Germinal center (tissue), 1 donor: ENCODE results near the gene HTR4.
"Not testable (repeated sequence)": the region's sequence is repeated elsewhere in the genome, so short reads cannot be mapped to it uniquely, and the experiment has no call there.

Experiments
- DNase-seq: peaks from one replicate; pipeline ENCODE4 v3.0.0; 2012; ENCODE audit warnings: mixed read lengths, low spot score

Gene HTR4

DNA sequence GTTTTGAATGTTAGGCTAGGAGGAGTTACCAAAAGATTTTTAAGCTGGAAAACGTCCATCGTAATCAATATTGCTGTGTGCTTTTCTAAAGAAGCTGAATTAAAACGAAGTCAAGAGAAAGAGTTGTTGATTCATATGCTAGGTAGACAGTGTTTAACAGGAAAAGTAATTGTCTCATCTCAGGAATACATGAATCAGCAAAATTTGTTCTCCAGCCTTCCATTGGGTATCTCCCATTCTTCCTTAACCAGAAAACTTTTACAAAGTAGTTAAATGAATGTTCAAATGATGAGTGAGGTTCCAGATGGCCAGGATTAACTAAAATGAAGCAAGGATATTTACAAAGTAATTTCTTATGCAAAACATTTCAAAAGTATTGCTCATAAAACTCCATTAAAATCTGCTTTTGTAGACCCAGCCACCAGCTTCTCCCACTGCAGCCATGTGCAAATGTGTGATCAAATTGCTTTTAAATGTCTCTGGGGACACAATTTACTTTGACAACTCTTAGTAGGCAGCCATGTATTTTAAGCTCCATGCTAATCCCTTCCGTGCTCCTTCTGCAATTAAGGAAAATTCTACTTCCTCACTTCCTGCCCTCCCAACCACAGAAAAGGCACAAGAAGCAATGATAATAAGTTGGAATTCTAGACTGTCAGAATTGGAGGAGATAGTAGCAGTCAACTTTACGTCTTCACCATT is 121.2 kb downstream of the HTR4 start:
- DNase-seq = no peak

- not testable (repeated sequence) for DNase-seq
Measured at GRCh38 chr5:148529450-148529849, 124.9 kb downstream of the HTR4 start.

DNA sequence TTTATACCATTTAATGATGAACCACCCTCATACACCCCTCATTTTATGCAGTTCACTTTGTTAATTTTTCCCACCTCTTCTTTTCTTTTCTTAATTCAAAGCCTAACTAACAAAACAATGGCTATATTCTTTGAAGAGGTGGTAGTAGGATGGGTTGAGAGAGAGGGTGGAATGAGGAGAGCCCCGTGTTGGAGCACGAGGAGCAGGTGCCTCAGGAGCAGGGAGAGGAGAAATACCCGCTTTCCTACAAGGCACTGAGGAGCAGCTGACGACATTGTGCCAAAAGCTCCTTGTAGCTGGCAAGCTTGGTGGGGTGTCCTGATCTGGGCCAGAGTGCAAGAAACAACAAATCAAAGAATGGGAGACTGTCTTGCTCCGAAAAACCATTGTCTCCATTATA is 129.6 kb downstream of the HTR4 start:
- no peak for DNase-seq

GRCh38 chr5:148523139-148523538 is 131.2 kb downstream of the HTR4 start:
- no peak for DNase-seq

- no peak for DNase-seq
Measured at GRCh38 chr5:148515460-148515859, 138.9 kb downstream of the HTR4 start.

- DNase-seq = no peak
Measured at GRCh38 chr5:148514344-148514743, 140.0 kb downstream of the HTR4 start.

GRCh38 chr5:148512498-148512897 is 141.8 kb downstream of the HTR4 start:
- DNase-seq = no peak

DNA sequence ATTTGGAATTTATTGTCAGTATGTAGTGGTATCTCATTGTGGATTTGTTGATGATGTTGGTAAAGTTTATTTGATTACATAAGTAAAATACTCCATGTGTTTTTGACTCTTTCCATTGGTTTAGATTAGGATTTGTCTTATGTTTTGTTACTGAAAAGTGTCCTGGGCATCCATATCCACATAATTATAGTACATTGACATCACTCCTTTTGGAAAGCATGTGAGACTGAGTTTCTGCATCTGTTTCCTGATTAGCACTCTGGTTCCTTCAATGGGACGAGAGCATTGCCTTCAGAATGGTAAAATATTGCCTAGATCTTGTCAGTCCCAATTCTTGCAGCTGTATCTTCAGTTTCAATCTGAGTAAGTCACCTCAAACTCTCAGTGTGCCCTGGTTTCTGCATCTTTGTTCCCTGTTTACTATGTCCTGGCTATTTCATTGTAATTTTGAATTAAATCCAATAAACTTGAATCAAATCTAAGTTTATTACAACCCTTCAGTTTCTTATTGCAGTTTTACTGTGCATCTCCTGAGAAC is 142.4 kb downstream of the HTR4 start:
- DNase-seq = no peak

DNA sequence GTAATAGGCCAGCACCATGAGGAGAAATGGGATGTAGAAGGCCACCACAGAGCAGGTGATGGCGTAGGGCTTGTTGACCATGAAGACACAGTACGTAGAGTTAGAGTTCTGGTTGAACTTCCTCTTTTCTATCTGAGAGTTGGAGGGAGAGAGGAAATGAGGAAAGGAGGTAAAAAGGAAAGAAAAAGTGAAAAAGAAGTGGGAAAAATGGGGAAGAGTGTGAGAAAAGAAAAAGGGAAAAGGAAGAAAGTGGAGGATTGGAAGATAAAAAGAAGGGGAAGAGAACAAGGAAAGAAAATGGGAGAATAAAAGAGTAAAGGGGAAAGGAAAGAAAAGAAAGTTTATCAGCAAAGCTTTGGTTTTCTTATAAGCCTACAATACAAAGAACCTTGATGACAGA is 144.4 kb downstream of the HTR4 start:
- DNase-seq = no peak

DNA sequence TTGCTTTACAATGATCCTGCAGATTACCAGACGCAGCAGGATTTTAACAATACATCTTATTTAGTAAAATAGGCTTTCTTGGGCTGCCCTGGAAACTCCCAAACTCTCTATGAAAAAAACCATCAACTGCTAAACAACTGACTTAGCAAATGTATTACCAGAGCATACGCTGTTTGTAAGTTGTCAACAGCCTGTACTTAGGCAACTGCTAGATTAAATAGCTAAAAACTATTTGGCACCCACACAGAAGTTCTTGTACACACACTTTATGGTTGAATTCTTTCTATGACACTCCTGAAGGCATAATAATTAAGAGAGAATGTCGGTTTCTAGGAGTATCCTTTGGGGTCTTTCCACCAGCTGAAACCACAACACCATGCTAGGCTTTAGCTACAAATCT is 146.7 kb downstream of the HTR4 start:
- no peak for DNase-seq

GRCh38 chr5:148499452-148499851 is 154.9 kb downstream of the HTR4 start:
- DNase-seq = no peak

DNA sequence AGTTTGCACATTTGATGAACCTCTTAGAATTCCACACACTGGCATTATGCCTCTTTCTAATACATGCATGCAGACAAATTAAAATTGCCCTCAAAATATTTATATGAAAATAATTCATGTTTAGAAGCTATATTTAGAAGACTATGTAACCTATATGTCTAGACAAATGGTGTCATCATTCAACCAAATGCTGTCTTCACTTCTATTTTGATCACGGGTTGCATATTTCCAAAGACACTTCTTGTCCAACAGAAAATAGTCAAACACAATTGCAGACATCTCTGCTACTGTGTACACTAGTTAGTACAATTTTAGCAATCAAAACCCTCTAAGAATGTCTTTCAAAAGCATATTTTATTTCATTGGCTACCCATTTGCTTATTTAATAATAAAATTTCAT is 156.6 kb downstream of the HTR4 start:
- no peak for DNase-seq

DNA sequence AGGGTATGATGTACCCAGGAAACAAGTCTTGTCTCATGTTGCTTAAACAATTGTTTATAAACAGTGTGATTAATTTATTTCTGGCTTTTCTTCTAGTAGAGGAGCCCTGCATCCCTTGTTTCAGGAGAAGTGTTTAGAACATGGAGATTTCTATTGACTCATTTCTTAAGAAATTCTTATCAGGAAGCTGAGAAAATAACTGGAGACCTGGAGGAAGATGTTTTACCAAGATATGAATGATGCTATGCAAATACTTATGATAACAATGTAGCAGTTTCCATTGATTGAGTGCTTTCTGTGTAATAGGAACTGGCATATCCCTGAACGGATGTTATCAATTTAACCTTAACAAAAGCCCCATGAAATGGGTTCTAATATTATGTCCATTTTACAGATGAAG is 162.0 kb downstream of the HTR4 start:
- DNase-seq = no peak

- no peak for DNase-seq
Measured at GRCh38 chr5:148491793-148492184, 162.5 kb downstream of the HTR4 start.

DNA sequence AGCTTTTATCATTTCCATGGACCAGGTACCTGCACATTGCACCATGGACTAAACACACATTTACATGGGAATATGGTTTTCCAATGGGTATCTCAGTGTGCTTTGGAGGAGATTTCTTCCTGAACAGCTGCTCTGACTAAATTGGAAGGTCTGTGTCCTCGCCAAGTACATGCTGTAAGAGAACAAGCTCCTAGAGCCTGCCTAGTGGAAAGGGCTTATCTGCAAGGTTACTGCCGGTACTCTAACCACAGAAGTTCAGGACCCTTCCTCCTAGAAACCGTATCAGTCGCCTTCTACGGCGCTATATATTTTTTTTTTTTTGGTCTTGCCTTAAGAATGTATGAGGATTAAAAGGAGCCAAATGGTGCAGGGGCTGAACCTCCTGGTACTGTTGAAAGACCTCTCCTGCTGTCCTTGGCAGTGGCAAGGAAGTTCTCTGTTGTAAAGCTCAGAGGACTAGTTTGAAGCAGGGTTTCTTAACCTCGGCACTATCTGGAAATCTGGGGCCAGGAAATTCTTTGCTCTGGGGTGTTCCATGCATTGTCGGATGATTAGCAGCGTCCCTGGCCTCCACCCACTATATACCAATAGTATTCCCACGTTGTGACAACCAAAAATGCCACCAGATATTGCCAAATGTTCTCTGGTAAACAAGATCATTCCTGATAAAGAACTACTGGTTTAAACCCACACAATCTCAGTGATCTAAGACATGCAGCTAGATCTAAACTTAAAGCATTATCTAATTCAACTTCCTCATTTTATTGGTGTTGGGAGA is 163.1 kb downstream of the HTR4 start:
- DNase-seq = no peak

DNA sequence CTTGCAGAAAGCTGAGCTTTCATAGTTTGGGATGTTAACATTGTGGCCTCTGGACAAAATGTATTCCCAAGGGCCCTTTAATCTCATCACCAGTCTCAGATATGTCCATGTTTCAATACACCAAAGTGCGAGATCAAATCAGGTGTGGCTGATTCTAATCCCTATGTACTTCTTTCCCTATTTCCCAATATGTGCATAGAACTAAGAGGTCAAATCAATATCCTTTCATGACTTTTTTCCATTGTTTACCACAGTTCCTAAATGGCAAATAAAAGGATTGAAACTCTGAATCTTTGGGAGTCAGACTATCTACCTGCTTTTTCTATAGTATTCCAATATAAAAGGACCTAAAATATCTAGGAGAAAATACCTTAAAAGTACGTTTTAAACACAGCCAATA is 165.6 kb downstream of the HTR4 start:
- no peak for DNase-seq

- DNase-seq = no peak
Measured at GRCh38 chr5:148486456-148486855, 167.9 kb downstream of the HTR4 start.

DNA sequence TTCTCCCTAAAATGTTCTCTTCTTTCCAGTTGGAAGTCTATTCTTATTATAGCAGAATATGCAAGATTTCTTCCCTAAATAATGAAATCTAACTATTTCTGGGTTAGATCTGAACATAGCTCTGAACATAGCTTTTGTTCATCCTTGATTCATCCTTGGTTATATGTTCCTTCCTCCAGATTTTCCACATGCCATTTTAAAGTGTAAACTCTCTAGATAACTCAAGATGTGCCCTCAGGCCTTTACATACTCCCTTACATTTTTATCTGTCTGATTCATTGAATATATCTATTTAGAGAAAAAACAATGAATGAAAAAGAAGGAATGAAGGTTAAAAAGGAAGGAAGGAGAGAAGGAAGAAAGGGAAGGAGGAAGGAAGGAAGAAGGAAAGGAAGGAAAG is 169.7 kb downstream of the HTR4 start:
- no peak for DNase-seq

- DNase-seq = no peak
Measured at GRCh38 chr5:148483750-148484149, 170.6 kb downstream of the HTR4 start.

GRCh38 chr5:148482697-148483462 is 171.4 kb downstream of the HTR4 start:
- peak; percentile 50 for DNase-seq

DNA sequence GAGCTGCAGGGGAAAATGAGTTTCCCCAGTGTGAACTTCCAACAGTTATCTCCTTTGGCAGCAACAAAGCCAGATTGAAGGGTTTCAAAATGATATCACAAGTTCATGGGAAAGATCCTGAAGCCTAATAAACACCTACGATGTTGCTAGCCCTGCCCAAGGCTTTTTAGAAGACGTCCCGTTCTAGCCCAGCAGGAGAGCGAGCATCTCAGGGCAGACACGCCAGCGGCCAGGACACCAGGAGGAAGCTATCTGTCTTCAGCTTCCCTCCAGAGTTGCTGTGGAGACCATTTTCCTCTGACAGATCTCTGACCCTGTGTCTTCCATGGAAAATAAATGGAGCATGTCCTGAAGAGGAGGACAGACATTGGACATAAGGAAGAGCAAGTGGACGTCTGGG is 172.1 kb downstream of the HTR4 start:
- DNase-seq = no peak

GRCh38 chr5:148477429-148477828 is 176.9 kb downstream of the HTR4 start:
- DNase-seq = no peak

- DNase-seq = no peak
Measured at GRCh38 chr5:148476302-148476701, 178.0 kb downstream of the HTR4 start.
